ENCODE results near the gene SRP68. TPM values are rescaled to one million over a fixed set of nuclear protein-coding genes. Genes with fewer than 3 reads are reported as not detected.
A peak's percentile ranks its signal among the peaks of the same experiment; 100 is the strongest.

SRP68 gene
- total RNA-seq, 2 experiments from 2014 or later = 81.6 to 83.0 TPM

DNA sequence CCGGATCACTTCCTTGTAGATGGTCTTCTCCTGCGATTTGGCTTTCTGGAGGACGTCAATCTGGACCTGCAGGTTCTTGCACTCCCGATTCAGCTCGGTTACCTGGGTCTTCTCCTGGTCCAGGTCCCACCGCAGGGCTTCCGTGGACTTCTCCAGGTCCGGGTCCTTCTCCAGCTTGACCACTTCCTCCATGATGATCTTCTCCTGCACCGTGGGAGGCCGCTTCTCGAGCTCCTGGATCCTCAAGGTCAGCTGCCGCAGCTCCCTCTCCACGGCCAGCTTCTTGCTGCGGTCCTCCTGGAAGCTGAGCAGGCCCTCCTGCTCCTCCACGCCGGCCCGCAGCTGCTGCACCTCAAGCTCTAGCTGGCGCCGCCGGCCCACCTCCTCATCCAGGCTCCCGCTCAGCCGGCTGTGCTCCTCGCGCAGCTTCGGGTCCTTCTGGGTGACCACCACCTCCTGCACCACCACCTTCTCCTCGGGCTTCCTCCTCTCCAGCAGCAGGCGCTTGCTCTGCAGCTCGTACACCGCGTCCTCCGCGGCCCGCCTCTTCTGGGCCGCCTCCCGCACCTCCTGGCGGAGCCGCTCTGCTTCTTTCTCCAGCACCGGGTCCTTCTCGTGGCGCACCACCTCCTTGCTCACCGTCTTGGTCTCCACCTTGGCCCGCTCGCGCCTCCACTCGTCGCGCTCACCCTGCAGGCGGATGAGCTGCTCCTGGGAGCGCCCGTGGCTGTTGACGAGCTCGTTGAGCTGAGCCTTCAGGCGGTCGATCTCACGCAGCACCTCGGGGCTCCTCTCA lies 63.5 kb downstream of the SRP68 start:
- ATAC-seq (ENCODE audit: low read depth) (no peak), DNase-seq (no peak)
- H3K27me3 Mint-ChIP-seq = no peaks in the 10 kb centered on the region
- POLR2A ChIA-PET = interaction anchor here (0.6 kb wide), 1 partner anchor 110 kb away, joined by 3 read pairs; no protein-coding TSS in a partner anchor
- H3K4me3 Mint-ChIP-seq = no peak overlapping the region
- H3K4me1 Mint-ChIP-seq = peaks cover 5% of the 10 kb centered on the region
- no peak overlapping the region for H3K27ac Mint-ChIP-seq
- H3K36me3 Mint-ChIP-seq = no peaks in the 10 kb centered on the region
- H3K9me3 Mint-ChIP-seq = no peaks in the 10 kb centered on the region

DNA sequence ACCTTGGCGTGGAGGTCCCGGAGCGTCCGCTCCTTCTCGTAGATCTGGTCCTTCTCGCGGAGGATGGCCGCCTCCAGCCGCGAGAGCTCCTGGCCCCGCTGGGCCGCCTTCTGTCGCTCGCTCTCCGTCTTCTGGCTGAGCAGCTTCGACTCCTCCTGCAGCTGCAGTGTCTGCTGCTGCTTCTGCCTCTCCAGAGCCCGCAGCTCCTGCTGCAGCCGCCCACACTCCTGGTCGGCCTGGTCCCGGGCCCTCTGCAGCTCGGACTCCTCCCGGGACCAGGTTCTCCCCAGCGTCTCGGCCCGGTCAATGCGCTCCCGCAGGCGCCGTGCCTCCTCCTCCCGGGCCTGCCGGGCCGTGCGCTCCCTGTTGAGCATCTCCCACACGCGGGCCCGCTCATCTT lies 64.1 kb downstream of the SRP68 start:
- POLR2A ChIA-PET = interaction anchor here (0.8 kb wide), 1 partner anchor 95 kb away, joined by 3 read pairs; the partner anchor contains the start of gene EXOC7
- Mint-ChIP-seq H3K27me3 (no peaks in the 10 kb centered on the region), H3K4me3 (no peak overlapping the region), H3K36me3 (no peaks in the 10 kb centered on the region), H3K4me1 (peaks cover 5% of the 10 kb centered on the region), H3K9me3 (no peaks in the 10 kb centered on the region), H3K27ac (no peak overlapping the region)
- ATAC-seq (ENCODE audit: low read depth) (no peak), DNase-seq (no peak)

DNA sequence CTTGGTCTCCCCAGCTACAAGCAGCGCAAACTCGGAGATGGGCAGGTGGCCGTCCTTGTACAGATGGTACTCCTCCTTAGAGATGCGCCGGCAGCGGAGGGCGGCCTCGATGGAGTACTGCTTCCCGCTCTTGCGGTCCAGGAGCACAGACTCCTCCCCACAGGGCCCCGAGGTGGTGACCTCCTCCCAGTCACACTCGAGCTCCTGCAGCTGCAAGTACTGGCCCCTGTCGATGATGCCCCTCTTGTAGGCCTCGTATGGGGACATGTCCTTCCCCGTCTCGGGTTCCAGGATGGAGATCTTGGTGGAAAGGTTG lies 64.5 kb downstream of the SRP68 start:
- DNase-seq = no peak
- POLR2A ChIA-PET = interaction anchor here (0.8 kb wide), 1 partner anchor 95 kb away, joined by 3 read pairs; the partner anchor contains the start of gene EXOC7

DNA sequence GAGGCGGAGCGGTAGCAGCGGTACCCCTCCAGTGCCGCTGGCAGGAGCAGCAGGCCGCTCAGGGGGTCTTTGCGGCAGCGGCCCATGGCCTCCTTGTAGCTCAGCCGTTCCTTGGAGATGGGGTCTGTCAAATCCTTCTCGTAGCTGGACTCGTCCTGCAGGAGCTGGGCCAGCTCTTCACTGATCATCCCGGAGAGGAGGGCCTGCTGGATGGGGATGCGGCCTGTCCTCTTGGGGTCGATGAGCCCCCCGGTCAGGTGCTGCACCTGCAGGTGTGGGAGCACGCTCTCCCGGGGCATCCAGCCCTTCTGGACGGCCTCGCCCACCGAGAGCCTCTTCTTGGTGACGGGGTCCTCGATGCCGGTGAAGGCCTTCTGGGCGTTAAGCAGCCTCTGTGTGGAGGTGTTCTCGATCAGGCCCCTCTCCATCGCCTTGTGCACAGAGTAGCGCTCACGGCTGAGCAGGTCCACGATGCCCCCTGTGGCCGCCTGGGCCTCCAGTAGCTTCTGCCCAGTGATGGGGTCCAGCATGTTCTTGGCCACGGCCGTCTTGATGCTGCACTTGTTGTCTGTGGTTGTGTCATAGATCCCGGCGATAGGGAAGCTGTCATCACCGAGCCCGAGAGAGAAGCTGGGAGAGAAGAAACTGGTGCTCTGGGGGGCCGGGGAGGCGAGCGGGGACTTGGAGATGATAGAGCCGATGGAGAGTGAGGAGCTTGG lies 65.0 kb downstream of the SRP68 start:
- no peaks in the 10 kb centered on the region for H3K9me3 Mint-ChIP-seq
- H3K4me3 Mint-ChIP-seq = no peak overlapping the region
- DNase-seq (no peak), ATAC-seq (ENCODE audit: low read depth) (no peak)
- peaks cover 5% of the 10 kb centered on the region for H3K4me1 Mint-ChIP-seq
- H3K27me3 Mint-ChIP-seq = no peaks in the 10 kb centered on the region
- POLR2A ChIA-PET = interaction anchor here (0.8 kb wide), 1 partner anchor 96 kb away, joined by 3 read pairs; the partner anchor contains the start of gene EXOC7
- H3K27ac Mint-ChIP-seq = no peak overlapping the region
- H3K36me3 Mint-ChIP-seq = no peaks in the 10 kb centered on the region

More for the DNA sequence above, 64.5 kb downstream of the SRP68 start:
- ATAC-seq (ENCODE audit: low read depth) = no peak
- H3K4me1 Mint-ChIP-seq = peaks cover 5% of the 10 kb centered on the region
- H3K4me3 Mint-ChIP-seq = no peak overlapping the region
- no peaks in the 10 kb centered on the region for H3K36me3 Mint-ChIP-seq
- no peaks in the 10 kb centered on the region for H3K9me3 Mint-ChIP-seq
- H3K27me3 Mint-ChIP-seq = no peaks in the 10 kb centered on the region
- no peak overlapping the region for H3K27ac Mint-ChIP-seq

GRCh38 chr17:76005263-76006149 lies 66.8 kb downstream of the SRP68 start:
- Mint-ChIP-seq H3K27ac (peak overlapping the region; percentile 62), H3K27me3 (no peaks in the 10 kb centered on the region)

DNA sequence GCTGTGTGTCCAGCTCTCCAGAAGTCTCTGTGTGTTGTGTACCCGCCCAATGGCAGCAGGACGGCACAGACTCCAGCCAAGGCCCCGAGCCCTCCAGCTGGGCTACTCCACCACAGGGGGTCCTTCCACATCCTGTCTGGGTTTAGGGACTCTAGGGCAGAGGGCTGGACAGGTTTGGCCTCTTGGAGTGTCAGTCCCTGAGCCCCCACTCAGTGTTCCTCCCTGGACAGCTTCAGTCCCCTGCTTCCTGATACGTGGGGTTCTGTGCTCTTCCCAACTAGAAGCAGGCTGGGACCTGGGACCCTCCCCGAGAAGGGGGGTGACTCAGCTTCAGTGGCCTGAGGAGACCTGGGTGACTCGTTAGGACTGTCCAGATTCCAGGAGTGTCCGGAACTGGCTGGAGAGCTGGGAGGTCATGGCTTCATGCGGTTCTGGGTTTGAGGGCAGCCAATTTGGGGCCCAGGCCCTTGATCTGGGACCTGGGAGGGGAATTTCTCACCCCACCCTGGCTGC lies 67.5 kb downstream of the SRP68 start:
- Mint-ChIP-seq H3K36me3 (no peaks in the 10 kb centered on the region), H3K9me3 (no peaks in the 10 kb centered on the region), H3K27ac (no peak overlapping the region), H3K27me3 (no peaks in the 10 kb centered on the region), H3K4me1 (peaks cover 5% of the 10 kb centered on the region), H3K4me3 (no peak overlapping the region)
- POLR2A ChIA-PET = interaction anchor here (1.0 to 1.3 kb wide), 2 partner anchors 8 to 99 kb away, joined by 3 to 4 read pairs; no protein-coding TSS in a partner anchor
- ATAC-seq (ENCODE audit: low read depth) (no peak), DNase-seq (no peak)

More at GRCh38 chr17:76005263-76006149, 66.8 kb downstream of the SRP68 start:
- Mint-ChIP-seq H3K9me3 (no peaks in the 10 kb centered on the region), H3K4me1 (peaks cover 5% of the 10 kb centered on the region), H3K4me3 (no peak overlapping the region), H3K36me3 (no peaks in the 10 kb centered on the region)
- POLR2A ChIA-PET = interaction anchor here (1.0 to 1.3 kb wide), 2 partner anchors 9 to 100 kb away, joined by 3 to 4 read pairs; no protein-coding TSS in a partner anchor
- DNase-seq = peak; percentile 79
- peak; percentile 67 for ATAC-seq (ENCODE audit: low read depth)

DNA sequence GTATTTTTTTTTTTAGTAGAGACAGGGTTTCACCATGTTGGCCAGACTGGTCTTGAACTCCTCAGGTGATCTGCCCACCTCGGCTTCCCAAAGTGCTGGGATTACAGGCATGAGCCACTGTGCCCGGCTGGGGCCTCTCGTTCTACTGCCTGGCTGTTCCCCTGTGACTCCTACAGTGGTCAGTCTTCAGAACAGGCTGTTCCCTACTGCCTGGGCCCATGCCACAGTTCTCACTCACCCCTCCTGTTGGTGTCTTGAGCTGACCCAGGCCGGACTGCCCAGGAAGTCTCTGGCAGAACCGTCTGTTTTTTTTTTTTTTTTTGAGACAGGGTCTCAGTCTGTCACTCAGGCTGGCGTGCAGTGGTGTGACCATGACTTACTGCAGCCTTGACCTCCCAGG lies 68.4 kb downstream of the SRP68 start:
- Mint-ChIP-seq H3K27me3 (no peaks in the 10 kb centered on the region), H3K4me3 (no peak overlapping the region), H3K27ac (no peak overlapping the region), H3K9me3 (no peaks in the 10 kb centered on the region), H3K4me1 (peaks cover 5% of the 10 kb centered on the region), H3K36me3 (no peaks in the 10 kb centered on the region)
- POLR2A ChIA-PET = interaction anchor here (0.6 kb wide), 1 partner anchor 12 kb away, joined by 3 read pairs; no protein-coding TSS in a partner anchor
- DNase-seq = no peak
- ATAC-seq (ENCODE audit: low read depth) = no peak

- POLR2A ChIA-PET = interaction anchor here (0.8 kb wide), 1 partner anchor 12 kb away, joined by 3 read pairs; no protein-coding TSS in a partner anchor
- Mint-ChIP-seq H3K4me1 (peaks cover 11% of the 10 kb centered on the region), H3K27ac (no peak overlapping the region)
These were observed 70.2 kb downstream of the SRP68 start for GRCh38 chr17:76002100-76002499.

DNA sequence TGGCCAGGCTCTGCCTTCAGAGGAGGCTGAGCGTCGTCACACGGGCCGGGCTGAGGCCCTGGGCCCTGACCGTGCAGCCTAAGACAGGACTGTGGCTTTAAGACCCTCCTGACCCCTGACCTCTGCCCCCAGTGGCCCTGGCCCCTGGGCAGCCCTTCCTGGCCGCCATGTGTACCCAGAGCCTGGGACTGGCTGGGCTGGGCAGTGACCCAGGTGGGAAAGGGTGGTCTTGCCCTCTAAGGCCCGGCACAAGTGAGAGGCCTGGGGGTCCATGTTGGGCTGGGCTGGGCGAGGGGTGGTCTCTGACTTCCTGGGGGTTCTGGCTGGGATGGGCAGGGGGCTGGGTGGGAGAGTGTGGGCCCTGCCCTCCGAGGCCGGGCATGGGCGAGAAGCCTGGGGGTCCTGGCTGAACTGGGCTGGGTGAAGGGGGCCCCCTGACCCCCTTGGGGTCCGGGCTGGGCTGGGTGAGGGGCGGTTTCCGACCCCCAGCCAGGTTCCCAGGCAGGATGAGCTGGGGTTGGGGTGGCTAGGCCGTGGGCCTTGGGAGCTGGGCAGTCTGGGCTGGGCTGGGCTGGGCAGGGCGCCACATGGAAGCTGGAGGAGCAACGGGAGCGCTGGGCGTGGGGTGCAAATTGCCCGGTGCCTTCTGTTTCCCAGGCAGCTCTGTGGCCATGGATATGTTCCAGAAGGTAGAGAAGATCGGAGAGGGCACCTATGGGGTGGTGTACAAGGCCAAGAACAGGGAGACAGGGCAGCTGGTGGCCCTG lies 71.4 kb downstream of the SRP68 start, which contains the start of gene CDK3:
TSS of gene CDK3 (plus strand) at position 101 of the 767 bp plus-strand sequence. CDS start at position 672, 571 bp downstream.
- H3K36me3 Mint-ChIP-seq = peaks cover 2% of the 10 kb centered on the region
- no peak within 1 kb of the TSS for H3K4me3 Mint-ChIP-seq
- POLR2A ChIA-PET = interaction anchor here (0.6 kb wide), 1 partner anchor 10 kb away, joined by 3 read pairs; no protein-coding TSS in a partner anchor
- H3K27me3 Mint-ChIP-seq = no peaks in the 10 kb centered on the region
- no peak within 1 kb of the TSS for H3K27ac Mint-ChIP-seq
- H3K4me1 Mint-ChIP-seq = peaks cover 18% of the 10 kb centered on the region
- ATAC-seq (ENCODE audit: low read depth) = no peak
- H3K9me3 Mint-ChIP-seq = no peaks in the 10 kb centered on the region
- DNase-seq = no peak

More at GRCh38 chr17:76002100-76002499, 70.2 kb downstream of the SRP68 start:
- Mint-ChIP-seq H3K27me3 (no peaks in the 10 kb centered on the region), H3K9me3 (no peaks in the 10 kb centered on the region), H3K36me3 (peaks cover 2% of the 10 kb centered on the region), H3K4me3 (no peak overlapping the region)
- no peak for DNase-seq
- ATAC-seq (ENCODE audit: low read depth) = no peak

GRCh38 chr17:76000016-76000754 lies 72.1 kb downstream of the SRP68 start:
- POLR2A ChIA-PET = interaction anchor here (0.6 kb wide), 2 partner anchors 11 to 30 kb away, joined by 3 read pairs; no protein-coding TSS in a partner anchor
- ATAC-seq (ENCODE audit: low read depth) = peak; percentile 67
- Mint-ChIP-seq H3K9me3 (no peaks in the 10 kb centered on the region), H3K27ac (no peak overlapping the region), H3K36me3 (peaks cover 2% of the 10 kb centered on the region), H3K4me3 (no peak overlapping the region), H3K27me3 (no peaks in the 10 kb centered on the region), H3K4me1 (peaks cover 14% of the 10 kb centered on the region)
- DNase-seq = peak; percentile 83

DNA sequence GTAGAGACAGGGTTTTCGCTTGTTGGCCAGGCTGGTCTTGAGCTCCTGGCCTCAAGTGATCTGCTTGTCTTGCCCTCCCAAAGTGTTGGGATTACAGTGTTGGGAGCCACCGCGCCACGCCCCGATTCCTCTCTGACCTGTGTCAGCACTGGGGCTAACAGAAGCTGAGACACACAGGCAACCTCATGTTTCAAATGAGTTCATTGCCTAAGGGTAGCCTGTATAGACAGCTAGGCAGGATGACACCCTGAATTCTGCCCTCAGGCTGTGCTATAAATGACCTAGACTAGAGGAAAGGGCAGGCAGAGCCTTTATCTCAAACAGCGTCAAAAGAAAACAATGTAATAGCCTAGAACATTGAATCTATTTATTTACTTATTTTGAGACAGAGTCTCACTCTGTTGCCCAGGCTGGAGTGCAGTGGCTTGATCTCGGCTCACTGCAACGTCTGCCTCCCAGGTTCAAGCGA lies 74.0 kb downstream of the SRP68 start:
- H3K4me3 Mint-ChIP-seq = no peak overlapping the region
- ATAC-seq (ENCODE audit: low read depth) (no peak), DNase-seq (no peak)
- H3K36me3 Mint-ChIP-seq = peaks cover 2% of the 10 kb centered on the region
- H3K9me3 Mint-ChIP-seq = no peaks in the 10 kb centered on the region
- H3K4me1 Mint-ChIP-seq = peaks cover 13% of the 10 kb centered on the region
- H3K27ac Mint-ChIP-seq = no peak overlapping the region
- POLR2A ChIA-PET = interaction anchor here (0.7 kb wide), 1 partner anchor 284 kb away, joined by 3 read pairs; no protein-coding TSS in a partner anchor
- no peaks in the 10 kb centered on the region for H3K27me3 Mint-ChIP-seq

Data from activated naive CD8-positive, alpha-beta T cell treated with anti-CD3 and anti-CD28 coated beads, Interleukin-2, amount 10 ng/mL, durations not matched to agents 7 days and 5 days (primary cell).